Activated CD4-positive, alpha-beta T cell treated with anti-CD3 and anti-CD28 coated beads, Interleukin-2, amount 50 U/mL, for 1 hour (primary cell): ENCODE data around the gene SERPINB6.
"Not testable (repeated sequence)": the region's sequence is repeated elsewhere in the genome, so short reads cannot be mapped to it uniquely, and the experiment has no call there.

Source experiments
- DNase-seq: peaks from one replicate; pipeline ENCODE4 v3.0.0-alpha.2; 2020

Gene SERPINB6

DNA sequence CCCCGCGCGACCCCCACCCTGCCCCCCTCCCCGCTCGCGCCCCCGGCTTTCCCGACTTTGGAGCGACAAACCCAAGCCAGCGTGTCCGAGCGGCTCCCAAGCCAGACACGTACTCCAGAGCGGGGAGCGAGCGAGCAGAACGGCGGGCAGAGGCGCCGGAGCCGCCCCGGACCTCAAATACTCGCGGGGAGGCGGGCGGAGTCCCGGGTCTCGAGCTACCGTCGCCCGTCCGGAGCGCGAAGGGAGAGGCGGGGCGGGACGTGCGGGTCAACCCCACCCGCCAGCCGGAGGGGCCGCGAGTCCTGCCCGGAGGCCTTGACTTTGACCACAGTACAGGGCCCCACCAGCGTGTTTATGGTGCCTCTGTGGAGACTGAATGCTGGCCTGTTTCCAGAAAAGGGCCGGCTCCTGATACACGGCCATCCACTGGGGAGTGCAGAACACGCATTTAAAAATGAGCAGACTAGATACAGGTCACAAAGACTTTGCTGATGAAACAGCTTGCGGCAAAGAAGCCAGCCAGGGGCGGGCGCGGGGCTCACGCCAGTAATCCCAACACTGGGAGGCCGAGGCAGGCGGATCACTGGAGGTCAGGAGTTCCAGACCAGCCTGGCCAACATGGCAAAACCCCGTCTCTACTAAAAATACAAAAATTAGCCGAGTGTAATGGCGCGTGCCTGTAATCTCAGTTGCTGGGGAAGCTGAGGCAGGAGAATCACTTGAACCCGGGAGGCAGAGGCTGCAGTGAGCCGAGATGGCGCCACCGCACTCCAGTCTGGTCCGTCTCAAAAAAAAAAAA lies at the start of gene SERPINB6:
Gene SERPINB6, minus strand, starts transcription at position 148 of the 799 bp plus-strand sequence. CDS start 12,235 bp downstream, outside the sequence.
- peak; percentile 33 for DNase-seq

DNA sequence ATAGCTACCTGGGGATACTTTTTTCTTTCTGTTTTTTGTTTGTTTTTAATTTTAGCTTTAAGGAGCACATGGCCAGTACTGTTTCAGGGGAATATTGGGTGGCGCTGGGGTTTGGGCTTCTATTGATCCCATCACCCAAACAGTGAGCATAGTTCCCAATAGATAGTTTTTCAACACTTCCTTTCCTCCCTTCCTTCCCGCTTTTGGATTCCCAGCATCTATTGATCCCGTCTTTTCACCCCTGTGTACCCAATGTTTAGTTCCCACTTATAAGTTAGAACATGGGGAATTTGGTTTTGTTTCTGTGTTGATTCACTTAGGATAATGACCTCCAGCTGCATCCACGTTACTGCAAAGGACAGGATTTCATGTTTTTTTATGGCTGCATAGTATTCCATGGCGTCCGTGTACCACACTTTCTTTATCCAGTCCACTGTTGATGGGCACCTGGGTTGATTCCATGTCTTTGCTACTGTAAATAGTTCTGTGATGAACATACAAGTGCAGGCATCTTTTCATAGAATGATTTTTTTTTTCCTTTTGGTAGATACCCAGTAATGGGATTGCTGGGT lies 48.5 kb upstream of the SERPINB6 start:
- DNase-seq: no peak

DNA sequence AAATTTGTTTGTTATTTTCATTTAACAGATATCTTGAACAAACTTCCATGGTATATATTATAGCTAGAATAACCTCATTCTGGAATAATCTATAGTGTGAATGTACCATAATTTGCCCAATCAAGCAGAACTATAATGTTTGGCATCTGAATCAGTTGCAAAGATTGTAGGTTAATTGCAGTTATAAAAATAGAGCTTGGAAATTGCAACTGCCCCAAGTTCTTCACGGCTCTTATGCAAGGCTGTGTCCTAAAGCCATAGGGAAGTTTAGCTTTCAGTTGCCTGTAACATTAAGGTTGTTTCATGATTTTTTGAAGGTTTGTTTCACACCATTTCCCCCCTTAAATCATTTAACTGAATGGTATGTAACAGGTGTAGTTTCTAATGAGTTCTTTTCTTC lies 47.7 kb upstream of the SERPINB6 start:
- no peak for DNase-seq

DNA sequence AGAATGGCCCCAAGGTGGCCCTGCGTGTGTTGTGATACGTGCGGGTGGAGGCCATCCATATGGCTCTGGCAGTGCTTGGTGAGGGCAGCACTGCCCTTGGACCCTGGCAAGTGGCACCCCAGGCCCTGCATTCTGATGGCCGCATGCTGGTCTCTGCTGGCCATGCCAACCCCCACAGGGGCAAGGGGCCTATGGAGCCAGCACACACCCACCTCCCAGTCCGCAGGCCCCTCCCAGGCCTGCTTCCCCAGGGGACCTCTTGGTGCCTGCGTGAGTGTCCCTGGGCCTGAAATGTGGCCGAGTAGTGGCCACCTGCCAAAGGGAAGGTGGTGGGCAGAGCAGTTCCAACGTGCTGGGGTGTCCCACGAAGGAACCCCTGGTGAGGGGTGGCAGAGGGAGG lies 45.9 kb upstream of the SERPINB6 start:
- no peak for DNase-seq

GRCh38 chr6:3016473-3017280 lies 45.3 kb upstream of the SERPINB6 start:
- no peak for DNase-seq

DNA sequence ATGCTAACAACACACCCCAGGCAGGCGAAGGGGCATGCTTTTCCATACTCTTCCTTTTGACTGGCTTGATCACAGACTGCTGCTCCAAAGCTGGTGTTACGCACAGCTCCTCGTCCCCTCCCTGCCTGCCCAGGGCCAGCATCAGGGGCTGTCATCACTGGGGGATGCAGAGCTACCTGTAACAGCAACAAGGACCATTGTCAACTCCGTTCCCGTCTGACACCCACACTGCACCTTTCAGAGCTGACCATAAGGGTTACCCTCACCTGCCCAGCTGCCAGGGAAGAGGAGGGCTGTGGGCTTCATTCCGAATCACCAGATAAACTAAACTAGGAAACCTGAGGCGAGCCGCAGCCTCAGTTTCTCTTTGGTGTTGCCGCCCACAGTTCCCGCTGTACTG lies 43.8 kb upstream of the SERPINB6 start:
- DNase-seq: no peak

DNA sequence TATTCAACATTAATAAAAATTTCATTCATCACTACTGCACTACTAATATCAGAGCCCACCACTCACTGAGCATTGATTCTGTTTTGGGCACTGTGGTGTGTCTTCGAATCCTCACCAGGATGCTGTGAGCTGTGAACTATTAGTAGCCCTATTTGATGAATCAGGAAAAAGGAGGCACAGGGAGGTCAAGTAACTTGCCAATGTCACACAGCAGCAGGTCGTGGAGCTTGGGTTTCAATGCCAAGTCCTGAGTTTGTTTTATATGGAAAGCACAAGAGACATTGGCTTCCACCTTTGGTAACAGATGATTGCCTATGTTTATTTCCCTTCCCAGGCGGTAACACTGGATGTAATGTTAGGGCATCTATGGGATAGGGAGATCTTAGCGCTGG lies 43.3 kb upstream of the SERPINB6 start:
- DNase-seq: no peak

DNA sequence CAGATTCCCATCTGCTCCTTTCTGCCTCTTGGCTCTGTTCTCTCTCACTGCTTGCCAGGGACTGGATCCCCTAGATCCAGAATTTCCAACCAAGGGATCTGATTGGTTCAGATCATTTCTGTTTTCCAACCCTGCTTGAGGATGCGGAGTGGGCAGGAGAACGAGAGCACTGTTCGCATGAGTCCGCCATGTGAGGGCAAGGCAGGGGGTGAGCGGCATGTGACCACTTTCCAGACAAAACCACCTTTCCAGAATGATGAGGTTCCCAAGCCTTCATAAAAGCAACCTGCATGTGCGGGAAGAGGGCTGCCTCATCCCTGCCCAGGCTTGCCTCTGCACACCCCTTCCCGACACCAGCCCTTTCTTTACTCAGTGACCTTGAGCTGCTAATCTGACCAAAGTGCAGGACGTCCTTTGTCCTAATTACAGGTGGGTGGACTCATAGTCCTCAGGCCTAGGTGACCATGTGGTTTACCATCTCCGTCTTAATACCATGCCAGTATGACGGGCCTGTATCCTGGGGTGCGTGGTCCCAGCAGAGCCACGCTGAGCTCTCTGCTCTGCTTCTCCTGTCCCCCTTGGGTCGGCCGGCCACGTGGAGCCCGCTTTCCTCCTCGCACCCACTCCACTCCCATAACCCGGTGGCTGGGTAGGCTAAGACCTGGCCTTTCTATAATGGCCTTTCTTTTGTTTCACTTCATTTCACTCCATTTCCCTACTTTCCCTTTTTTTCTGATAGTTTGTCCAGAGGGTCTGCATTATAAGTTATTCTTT lies 42.7 kb upstream of the SERPINB6 start:
- DNase-seq: no peak

- DNase-seq: no peak
These were observed 42.1 kb upstream of the SERPINB6 start for GRCh38 chr6:3013486-3013885.

DNA sequence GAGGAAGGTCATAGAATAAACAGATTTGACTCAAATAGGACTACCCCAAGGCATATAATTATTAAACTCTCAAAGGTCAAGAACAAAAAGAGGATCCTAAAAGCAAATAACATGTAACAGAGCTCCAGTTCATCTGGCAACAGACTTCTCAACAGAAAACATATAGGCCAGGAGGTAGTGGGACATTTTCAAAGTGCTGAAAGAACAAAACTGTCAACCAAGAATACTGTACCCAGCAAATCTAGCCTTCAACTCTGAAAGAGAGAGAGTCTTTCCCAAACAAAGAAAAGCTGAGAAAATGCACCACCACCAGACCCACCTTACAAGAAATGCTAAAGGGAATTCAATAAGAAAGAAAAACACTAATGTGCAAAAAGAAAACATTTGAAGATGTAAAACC lies 40.2 kb upstream of the SERPINB6 start:
- DNase-seq: no peak

- DNase-seq: no peak
These were observed 39.8 kb upstream of the SERPINB6 start for GRCh38 chr6:3011158-3011557.

- DNase-seq: no peak
These were observed 38.6 kb upstream of the SERPINB6 start for GRCh38 chr6:3009930-3010329.

GRCh38 chr6:3008712-3009265 lies 37.4 kb upstream of the SERPINB6 start:
- not testable (repeated sequence) for DNase-seq

GRCh38 chr6:3007571-3007970 lies 36.2 kb upstream of the SERPINB6 start:
- no peak for DNase-seq

DNA sequence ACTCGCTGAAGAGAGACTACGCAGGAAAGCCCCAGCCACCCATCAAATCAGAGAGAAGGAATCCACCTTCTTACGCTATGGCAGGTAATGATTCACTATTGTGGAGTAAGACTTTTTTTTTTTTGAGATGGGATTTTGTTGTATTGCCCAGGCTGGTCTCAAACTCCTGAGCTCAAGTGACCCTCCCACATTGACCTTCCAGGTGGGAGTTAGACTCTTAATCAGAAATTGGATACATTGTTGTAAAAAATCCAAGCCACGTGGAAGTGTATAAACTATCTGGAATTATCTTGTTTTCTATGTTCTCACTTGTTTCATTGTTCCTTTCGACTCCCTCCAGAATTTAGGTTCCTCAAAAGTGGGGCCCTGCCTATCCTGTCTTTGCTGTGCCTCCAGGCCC lies 35.1 kb upstream of the SERPINB6 start:
- no peak for DNase-seq

GRCh38 chr6:3005874-3006273 lies 34.5 kb upstream of the SERPINB6 start:
- DNase-seq: no peak

DNA sequence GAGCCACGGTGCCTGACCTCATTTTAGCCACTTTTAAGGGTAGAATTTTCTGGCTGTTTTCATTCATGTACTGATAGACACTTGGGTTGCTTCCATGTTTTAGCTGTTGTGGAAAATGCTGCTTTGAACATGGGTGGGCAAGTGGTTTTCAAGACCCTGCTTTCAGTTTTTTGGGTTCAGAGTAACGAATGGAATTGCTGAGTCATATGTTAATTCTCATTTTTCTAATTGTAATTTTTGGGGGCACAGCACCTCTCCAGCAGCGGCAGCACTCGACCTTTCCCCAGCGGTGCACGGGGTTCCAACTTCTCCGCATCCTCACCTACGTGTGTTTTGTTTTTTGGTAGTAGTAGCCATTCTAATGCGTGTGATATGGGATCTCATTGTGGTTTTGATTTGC lies 33.7 kb upstream of the SERPINB6 start:
- no peak for DNase-seq

- not testable (repeated sequence) for DNase-seq
These were observed 31.9 kb upstream of the SERPINB6 start for GRCh38 chr6:3003226-3003625.

- no peak for DNase-seq
These were observed 30.5 kb upstream of the SERPINB6 start for GRCh38 chr6:3001773-3002293.

- DNase-seq: no peak
These were observed 29.9 kb upstream of the SERPINB6 start for GRCh38 chr6:3001146-3001772.

DNA sequence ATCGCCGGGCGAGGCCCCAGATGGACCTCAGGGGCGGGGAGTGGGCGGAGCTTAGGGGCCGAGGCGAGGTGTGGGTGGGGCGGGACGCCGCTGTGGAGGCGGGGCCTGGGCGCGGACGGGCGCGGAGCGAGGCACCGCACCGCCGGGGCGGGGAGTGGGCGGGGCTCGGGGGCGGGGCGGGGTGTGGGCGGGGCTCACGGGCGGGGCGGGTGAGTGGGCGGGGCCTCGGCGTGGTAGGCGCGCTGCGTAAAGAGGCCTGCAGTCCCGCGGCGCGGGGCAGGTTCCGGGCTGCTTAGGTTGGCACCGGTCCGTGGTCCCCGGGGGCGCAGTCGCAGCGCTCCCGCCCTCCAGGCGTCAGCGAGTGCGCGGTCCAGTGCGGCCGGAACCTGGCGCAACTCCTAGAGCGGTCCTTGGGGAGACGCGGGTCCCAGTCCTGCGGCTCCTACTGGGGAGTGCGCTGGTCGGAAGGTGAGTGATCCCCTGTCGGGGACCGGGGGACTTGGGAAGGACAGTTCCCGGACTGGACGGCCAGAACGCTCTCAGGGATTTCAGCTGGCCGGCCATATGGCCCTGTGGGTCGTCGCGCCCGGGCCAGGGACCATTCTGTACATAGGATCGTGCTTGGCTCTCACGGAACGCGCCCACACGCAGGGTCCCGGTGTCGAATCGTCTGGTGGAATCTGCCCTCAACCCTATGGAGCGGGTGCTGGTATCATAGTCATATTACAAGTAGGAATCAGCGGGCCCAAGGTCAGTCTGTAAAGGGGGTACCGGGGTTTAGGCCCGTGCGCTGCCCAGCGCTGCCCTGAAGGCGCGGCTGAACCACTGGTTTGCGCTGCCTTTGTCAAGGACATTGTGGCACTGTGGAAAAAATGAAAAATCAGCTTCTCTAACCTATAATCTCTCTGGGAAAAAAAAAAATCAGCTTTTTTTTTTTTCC lies 28.5 kb upstream of the SERPINB6 start, which contains the start of gene NQO2:
Gene NQO2, plus strand, starts transcription at position 277 of the 940 bp plus-strand sequence. CDS start 6,659 bp downstream, outside the sequence.
- DNase-seq: peak; percentile 89
